ENCODE results near the gene PARP15.

The PARP15 gene

GRCh38 chr3:122572940-122573412 is 4.5 kb upstream of the PARP15 start:
- DNase-seq (ENCODE audit: low read depth, low spot score): peak; percentile 30

- DNase-seq (ENCODE audit: low read depth, low spot score): no peak
Observed at GRCh38 chr3:122576174-122576940, 1.1 kb upstream of the PARP15 start.

GRCh38 chr3:122578069-122578740 is 755 bp downstream of the PARP15 start:
- DNase-seq (ENCODE audit: low read depth, low spot score): no peak

- no peak for DNase-seq (ENCODE audit: low read depth, low spot score)
Observed at GRCh38 chr3:122580470-122580869, 3.0 kb downstream of the PARP15 start.

- DNase-seq (ENCODE audit: low read depth, low spot score): no peak
Observed at GRCh38 chr3:122581622-122582021, 4.2 kb downstream of the PARP15 start.

GRCh38 chr3:122582390-122582789 is 4.9 kb downstream of the PARP15 start:
- DNase-seq (ENCODE audit: low read depth, low spot score): no peak

- DNase-seq (ENCODE audit: low read depth, low spot score): no peak
Observed at GRCh38 chr3:122586098-122586497, 8.6 kb downstream of the PARP15 start.

- no peak for DNase-seq (ENCODE audit: low read depth, low spot score)
Observed at GRCh38 chr3:122586773-122587485, 9.5 kb downstream of the PARP15 start.

- no peak for DNase-seq (ENCODE audit: low read depth, low spot score)
Observed at GRCh38 chr3:122587572-122587971, 10.1 kb downstream of the PARP15 start.

- no peak for DNase-seq (ENCODE audit: low read depth, low spot score)
Observed at GRCh38 chr3:122589297-122589696, 11.8 kb downstream of the PARP15 start.

- DNase-seq (ENCODE audit: low read depth, low spot score): no peak
Observed at GRCh38 chr3:122590610-122591009, 13.2 kb downstream of the PARP15 start.

GRCh38 chr3:122594025-122594424 is 16.6 kb downstream of the PARP15 start:
- no peak for DNase-seq (ENCODE audit: low read depth, low spot score)

- no peak for DNase-seq (ENCODE audit: low read depth, low spot score)
Observed at GRCh38 chr3:122598151-122598550, 20.7 kb downstream of the PARP15 start.

- DNase-seq (ENCODE audit: low read depth, low spot score): no peak
Observed at GRCh38 chr3:122598556-122598955, 21.1 kb downstream of the PARP15 start.

GRCh38 chr3:122602011-122602710 is 24.7 kb downstream of the PARP15 start:
- DNase-seq (ENCODE audit: low read depth, low spot score): no peak

GRCh38 chr3:122603056-122603455 is 25.6 kb downstream of the PARP15 start:
- DNase-seq (ENCODE audit: low read depth, low spot score): no peak

GRCh38 chr3:122606330-122606729 is 28.9 kb downstream of the PARP15 start:
- no peak for DNase-seq (ENCODE audit: low read depth, low spot score)

- DNase-seq (ENCODE audit: low read depth, low spot score): no peak
Observed at GRCh38 chr3:122608916-122609315, 31.5 kb downstream of the PARP15 start.

GRCh38 chr3:122609798-122610559 is 32.5 kb downstream of the PARP15 start:
- peak; percentile 71 for DNase-seq (ENCODE audit: low read depth, low spot score)

- peak; percentile 14 for DNase-seq (ENCODE audit: low read depth, low spot score)
Observed at GRCh38 chr3:122612696-122613095, 35.2 kb downstream of the PARP15 start.

- DNase-seq (ENCODE audit: low read depth, low spot score): peak; percentile 35
Observed at GRCh38 chr3:122615303-122615702, 37.9 kb downstream of the PARP15 start.

Measured in astrocyte of the hippocampus (primary cell).